Upper lobe of right lung (tissue), 1 donor: ENCODE data around the gene WFS1. TPM values are rescaled to one million over a fixed set of nuclear protein-coding genes. Genes with fewer than 3 reads are reported as not detected.
A peak's percentile ranks its signal among the peaks of the same experiment; 100 is the strongest.

Experiments
- ATAC-seq: fragments of 200-7000 bp; cut with Tn5 transposase; one replicate; pipeline ENCODE4 v1.9.1; 2020; ENCODE audit warnings: mild to moderate bottlenecking, moderate library complexity
- DNase-seq: peaks from one replicate; pipeline ENCODE4 v3.0.0-alpha.2; 2020
- H3K27ac ChIP-seq: fragments of 200-600 bp; one replicate; pipeline ENCODE4 v1.8.0; 2022
- H3K27me3 ChIP-seq: fragments of 200-600 bp; one replicate; pipeline ENCODE4 v1.8.0; 2022; ENCODE audit warnings: mild to moderate bottlenecking
- H3K36me3 ChIP-seq: fragments of 200-600 bp; one replicate; pipeline ENCODE4 v1.8.0; 2022
- H3K4me1 ChIP-seq: fragments of 200-600 bp; one replicate; pipeline ENCODE4 v1.8.0; 2022
- H3K4me3 ChIP-seq: fragments of 200-600 bp; one replicate; pipeline ENCODE4 v1.8.0; 2022; ENCODE audit warnings: mild to moderate bottlenecking
- H3K9me3 ChIP-seq: fragments of 200-600 bp; one replicate; pipeline ENCODE4 v1.8.0; 2022
- CTCF ChIP-seq: fragments of 200-600 bp; IDR thresholded peaks from one replicate; pipeline ENCODE4 v1.8.0; 2022; ENCODE audit warnings: antibody characterized with exemption
- intact Hi-C: fragments of 100-400 bp; cut with DNase I; formaldehyde crosslinking; loops from one replicate; pipeline ENCODE4 v1.11.0; 2022
- long read RNA-seq: library from polyadenylated mRNA; unstranded; transcript quantifications from one replicate; pipeline ENCODE4 v2.0.0, GENCODE V29; 2021
- total RNA-seq: library from RNA; stranded (reverse); fragmentation: NEBNext Ultra II Directional; extraction: Animal tissue kit (Norgen Biotek cat#: 25700); gene quantifications from one replicate; pipeline ENCODE4 v1.2.1, GENCODE V29; 2021
- donor health status: DM: no; HTN: yes; CAD: no; lungs with severe emphysema.

Gene WFS1
- total RNA-seq: 110 TPM
- long read RNA-seq, transcript WFS1-201 (8 exons, 3,640 nt): major isoform, 168 of 351 reads
- long read RNA-seq, transcript WFS1-206 (2 exons, 570 nt): minor isoform, 16 of 351 reads
- long read RNA-seq, transcript WFS1-202 (8 exons, 3,255 nt): minor isoform, 51 of 351 reads
- long read RNA-seq, partial matches to known transcripts: 106 of 351 reads
- long read RNA-seq, other reads (novel, unspliced or antisense): 8 of 351 reads

- intact Hi-C loops: no loop called here
- Histone ChIP-seq H3K27ac (peak within 1 kb of the TSS; percentile 79), H3K27me3 (no peaks in the 10 kb centered on the region), H3K4me1 (peaks cover 36% of the 10 kb centered on the region), H3K36me3 (no peaks in the 10 kb centered on the region), H3K9me3 (no peaks in the 10 kb centered on the region), H3K4me3 (peak within 1 kb of the TSS; percentile 86)
- TF ChIP-seq CTCF: no peak
- ATAC-seq (peak; percentile 96), DNase-seq (peak; percentile 99)
Observed at GRCh38 chr4:6269616-6270511, at the start of gene WFS1. Gene WFS1, plus strand, starts transcription at chr4:6269850. Its CDS starts 7,606 bp downstream, at chr4:6277456.

- intact Hi-C loops: no loop called here
- Histone ChIP-seq H3K9me3 (no peaks in the 10 kb centered on the region), H3K36me3 (no peaks in the 10 kb centered on the region), H3K27me3 (peaks cover 40% of the 10 kb centered on the region), H3K4me3 (no peak overlapping the region), H3K27ac (no peak overlapping the region), H3K4me1 (no peaks in the 10 kb centered on the region)
- no peak for TF ChIP-seq CTCF
- ATAC-seq (no peak), DNase-seq (no peak)
Observed at GRCh38 chr4:6221301-6221850, 48.3 kb upstream of the WFS1 start.

- intact Hi-C loops: no loop called here
Observed at GRCh38 chr4:6221851-6222760, 47.5 kb upstream of the WFS1 start.

GRCh38 chr4:6222761-6223292 is 46.8 kb upstream of the WFS1 start:
- Histone ChIP-seq H3K27ac (no peak overlapping the region), H3K36me3 (no peaks in the 10 kb centered on the region), H3K27me3 (peaks cover 36% of the 10 kb centered on the region), H3K9me3 (no peaks in the 10 kb centered on the region), H3K4me3 (no peak overlapping the region), H3K4me1 (no peaks in the 10 kb centered on the region)
- no peak for DNase-seq
- TF ChIP-seq CTCF: no peak
- intact Hi-C loops: no loop called here
- no peak for ATAC-seq

More at GRCh38 chr4:6221851-6222760, 47.5 kb upstream of the WFS1 start:
- Histone ChIP-seq H3K36me3 (no peaks in the 10 kb centered on the region), H3K9me3 (no peaks in the 10 kb centered on the region), H3K27me3 (peaks cover 38% of the 10 kb centered on the region), H3K4me3 (no peak overlapping the region), H3K4me1 (no peaks in the 10 kb centered on the region), H3K27ac (no peak overlapping the region)
- ATAC-seq (peak; percentile 85), DNase-seq (peak; percentile 64)
- TF ChIP-seq CTCF: no peak

- DNase-seq (no peak), ATAC-seq (no peak)
- TF ChIP-seq CTCF: no peak
- H3K27ac ChIP-seq: no peak overlapping the region
- no peak overlapping the region for H3K4me3 ChIP-seq
- peaks cover 36% of the 10 kb centered on the region for H3K27me3 ChIP-seq
- no peaks in the 10 kb centered on the region for H3K4me1 ChIP-seq
- intact Hi-C loops: no loop called here
- no peaks in the 10 kb centered on the region for H3K9me3 ChIP-seq
- H3K36me3 ChIP-seq: no peaks in the 10 kb centered on the region
Observed at GRCh38 chr4:6224735-6225134, 44.9 kb upstream of the WFS1 start.
